T-cell (primary cell): ENCODE results near the gene MGARP. TPM values are rescaled to one million over a fixed set of nuclear protein-coding genes. Genes with fewer than 3 reads are reported as not detected.
"Not testable (repeated sequence)": the region's sequence is repeated elsewhere in the genome, so short reads cannot be mapped to it uniquely, and the experiment has no call there.

Source experiments
- ATAC-seq, 4 experiments: fragments of 200-7000 bp in 3 of 4; fragments of 150-1000 bp in 1 of 4; cut with Tn5 transposase; replicated peaks in 1 of 4; 1 replicate in 3 of 4; 2 replicates in 1 of 4; pipeline ENCODE4 v1.10.0; 2021; ENCODE audit warnings: moderate library complexity in 3 of 4, mild to moderate bottlenecking in 2 of 4, moderate number of reproducible peaks in 1 of 4
- CTCF ChIA-PET, 2 donors: fragments of 300-600 bp; sonication (Branson Sonifier 250); formaldehyde crosslinking; loops; one replicate each; lab custom pipeline; 2022; ENCODE audit warnings: antibody characterized with exemption in 2 of 2; lab: Charles Lee
- POLR2A ChIA-PET, 2 donors: fragments of 300-600 bp; sonication (Branson Sonifier 250); formaldehyde crosslinking; loops; one replicate each; lab custom pipeline; 2022; ENCODE audit warnings: antibody characterized with exemption in 2 of 2; lab: Charles Lee
- DNase-seq, 35 experiments: peaks; one replicate each; pipeline versions ENCODE4 v3.0.0 to v3.0.0-alpha.2; 2013 to 2023
- H3K27ac ChIP-seq: one replicate; pipeline ENCODE4 v1.5.1; 2013; ENCODE audit warnings: low read length
- H3K27me3 ChIP-seq, 2 experiments: replicated peaks in 1 of 2; 1 replicate in 1 of 2; 2 replicates in 1 of 2; pipeline versions ENCODE4 v1.6.1 to v1.7.0; 2013; ENCODE audit warnings: low read length in 1 of 2, mixed read lengths in 1 of 2; ENCODE audit not compliant: control insufficient read depth in 2 of 2, insufficient read depth in 2 of 2; ENCODE audit errors: extremely low read depth in 1 of 2
- H3K36me3 ChIP-seq, 2 donors: 1 replicate in 1 of 2; 2 replicates in 1 of 2; pipeline versions ENCODE4 v1.6.1 to v1.7.0; 2013; ENCODE audit warnings: low read length in 1 of 2; ENCODE audit not compliant: control insufficient read depth in 2 of 2, insufficient read depth in 1 of 2; ENCODE audit errors: extremely low read depth in 1 of 2
- H3K4me1 ChIP-seq, 2 experiments: 1 replicate in 1 of 2; 2 replicates in 1 of 2; pipeline versions ENCODE4 v1.6.1 to v1.7.0; 2013; ENCODE audit warnings: low read length in 2 of 2, mixed read lengths in 1 of 2; ENCODE audit not compliant: insufficient read depth in 2 of 2, control insufficient read depth in 1 of 2; ENCODE audit errors: extremely low read depth in 1 of 2
- H3K4me3 ChIP-seq, 2 donors: 1 replicate in 1 of 2; 2 replicates in 1 of 2; pipeline versions ENCODE4 v1.5.1 to v1.7.0; 2013; ENCODE audit warnings: mild to moderate bottlenecking in 2 of 2, low read length in 1 of 2, moderate library complexity in 1 of 2; ENCODE audit not compliant: control insufficient read depth in 1 of 2; ENCODE audit errors: extremely low read depth in 1 of 2
- H3K9me3 ChIP-seq: 2 replicates; pipeline ENCODE4 v1.7.0; 2013
- H3K27ac Mint-ChIP-seq, 2 donors: one replicate each; pipeline ENCODE4 v1.8.0; 2020 to 2021; ENCODE audit warnings: mild to moderate bottlenecking in 2 of 2, mixed read lengths in 2 of 2
- H3K27me3 Mint-ChIP-seq, 2 donors: one replicate each; pipeline ENCODE4 v1.8.0; 2021 to 2022; ENCODE audit warnings: mixed read lengths in 2 of 2
- H3K36me3 Mint-ChIP-seq: one replicate; pipeline ENCODE4 v1.8.0; 2021; ENCODE audit warnings: mixed read lengths
- H3K4me1 Mint-ChIP-seq, 3 donors: one replicate each; pipeline ENCODE4 v1.8.0; 2020 to 2022; ENCODE audit warnings: mixed read lengths in 3 of 3, mild to moderate bottlenecking in 1 of 3
- H3K4me3 Mint-ChIP-seq, 3 donors: one replicate each; pipeline ENCODE4 v1.8.0; 2020 to 2022; ENCODE audit warnings: mild to moderate bottlenecking in 3 of 3, mixed read lengths in 3 of 3, moderate library complexity in 3 of 3
- H3K9me3 Mint-ChIP-seq, 3 donors: one replicate each; pipeline ENCODE4 v1.8.0; 2020 to 2022; ENCODE audit warnings: mixed read lengths in 3 of 3
- WGBS: methylation state at CpG from one replicate; pipeline ENCODE4 v1.1.5; 2013; ENCODE audit warnings: missing lambda C conversion rate; ENCODE audit not compliant: insufficient coverage; 5-methylcytosine and 5-hydroxymethylcytosine counted together
- total RNA-seq, 35 experiments: library from RNA in 6 of 35; stranded (reverse) in 6 of 35; fragments of 120-200 nt in 1 of 35; gene quantifications; one replicate each; pipeline versions ENCODE4 v1.2.1 to v1.2.4 and lab custom pipeline; 2013 to 2026

MGARP gene
- total RNA-seq, 5 donors from 2014 or later (not counting 1 experiment from before 2014, with no cell fraction given), result 0.25 to 0.61 (median 0.39) TPM; not detected in 1

DNA sequence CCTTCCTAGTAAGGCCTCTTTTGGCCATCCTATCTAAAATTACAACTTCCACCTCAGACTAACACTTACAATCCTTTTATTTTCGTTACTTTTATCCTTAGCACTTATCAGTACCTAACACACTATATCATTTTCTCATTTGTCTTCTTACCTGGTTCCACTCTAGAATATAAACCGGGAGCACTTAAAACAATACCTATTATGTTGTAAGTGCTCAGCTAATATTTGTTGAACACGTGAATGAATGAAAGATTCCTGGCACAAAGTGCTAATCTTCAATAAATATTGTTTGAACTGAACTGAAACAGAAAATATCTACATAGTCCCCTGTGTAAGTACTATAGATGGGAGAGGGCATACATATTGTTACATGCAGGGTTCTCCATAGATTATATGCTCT, 14.4 kb downstream of the MGARP start:
- Histone ChIP-seq H3K9me3 (no peaks in the 10 kb centered on the region), H3K27me3 (no peaks in the 10 kb centered on the region), H3K27ac (no peak overlapping the region), H3K4me3 (no peak overlapping the region), H3K4me1 (peaks cover 0 to 6% of the 10 kb centered on the region in 2 experiments), H3K36me3 (no peaks in the 10 kb centered on the region)
- Mint-ChIP-seq H3K4me3 (no peak overlapping the region), H3K9me3 (no peaks in the 10 kb centered on the region), H3K27ac (peak overlapping the region in 1 of 2 donors; percentile 12), H3K36me3 (no peaks in the 10 kb centered on the region), H3K4me1 (peaks cover 10 to 17% (median 15%) of the 10 kb centered on the region in 3 donors), H3K27me3 (no peaks in the 10 kb centered on the region)
- ChIA-PET POLR2A (interaction anchor here (0.6 kb wide), 2 partner anchors 12 to 37 kb away, joined by 3 to 4 read pairs; partner anchors contain the start of gene NDUFC1 (in 1 of the 2)), CTCF (interaction anchor here (0.5 to 1.5 kb wide), 5 partner anchors 30 to 388 kb away, joined by 3 to 10 read pairs (median 7); partner anchors contain the start of gene NAA15 (in 1 of the 2))
- no CpG with 5 or more reads among the region's 3 CpGs for WGBS
- no peak for ATAC-seq
- no peak for DNase-seq

DNA sequence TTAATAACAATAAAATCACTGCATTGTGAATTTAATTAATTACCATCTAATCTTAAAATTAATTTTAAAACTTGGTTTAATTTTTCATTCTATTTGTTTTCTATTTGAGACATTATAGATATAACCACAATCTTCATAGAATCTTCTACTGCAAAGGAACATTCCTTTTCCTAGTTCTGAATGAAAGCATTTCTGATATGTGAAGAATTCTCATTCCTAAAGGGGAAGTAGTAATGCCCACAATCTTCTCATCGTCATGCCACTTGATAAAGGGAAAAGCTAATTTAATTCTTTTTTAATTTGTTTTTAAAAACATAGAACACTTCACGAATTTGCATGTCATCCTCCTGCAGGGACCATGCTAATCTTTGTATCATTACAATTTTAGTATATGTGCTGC, 23.7 kb downstream of the MGARP start:
- H3K27me3 Mint-ChIP-seq, result peaks cover 0 to 3% of the 10 kb centered on the region in 2 donors
- H3K27me3 ChIP-seq, result peaks cover 0 to 2% of the 10 kb centered on the region in 2 experiments
- no peaks in the 10 kb centered on the region for H3K9me3 ChIP-seq
- H3K4me3 ChIP-seq, result no peak overlapping the region
- no peak overlapping the region for H3K27ac ChIP-seq
- H3K4me1 ChIP-seq, result no peaks in the 10 kb centered on the region
- no peak overlapping the region for H3K4me3 Mint-ChIP-seq
- POLR2A ChIA-PET, result no interaction called here
- no peaks in the 10 kb centered on the region for H3K36me3 ChIP-seq
- no peak overlapping the region for H3K27ac Mint-ChIP-seq
- CTCF ChIA-PET, result interaction anchor here (0.5 to 0.7 kb wide), 2 partner anchors 12 to 142 kb away, joined by 3 to 9 read pairs; no protein-coding TSS in a partner anchor
- no peak for DNase-seq
- H3K36me3 Mint-ChIP-seq, result no peaks in the 10 kb centered on the region
- no peaks in the 10 kb centered on the region for H3K4me1 Mint-ChIP-seq
- ATAC-seq, result no peak
- H3K9me3 Mint-ChIP-seq, result no peaks in the 10 kb centered on the region
- WGBS, result no CpG with 5 or more reads among the region's 2 CpGs

DNA sequence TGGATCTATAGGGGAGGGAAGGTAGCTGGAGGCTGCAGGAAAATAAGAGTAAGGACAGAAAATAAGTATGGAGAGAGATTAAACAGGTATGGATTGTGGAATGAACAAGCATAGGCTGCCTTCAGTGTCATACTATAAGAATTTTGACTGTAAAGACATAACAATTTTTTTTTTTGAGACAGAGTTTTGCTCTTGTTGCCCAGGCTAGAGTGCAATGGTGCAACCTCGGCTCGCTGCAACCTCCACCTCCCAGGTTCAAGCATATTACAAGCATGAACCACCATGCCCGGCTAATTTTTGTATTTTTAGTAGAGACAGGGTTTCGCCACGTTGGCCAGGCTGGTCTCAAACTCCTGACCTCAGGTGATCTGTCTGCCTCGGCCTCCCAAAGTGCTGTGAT, 24.4 kb downstream of the MGARP start:
- WGBS, result no CpG with 5 or more reads among the region's 6 CpGs
- ATAC-seq, H3K27ac Mint-ChIP-seq, H3K27ac ChIP-seq, H3K9me3 ChIP-seq, H3K27me3 ChIP-seq, H3K9me3 Mint-ChIP-seq, CTCF ChIA-PET, H3K4me3 ChIP-seq, H3K4me3 Mint-ChIP-seq, H3K36me3 ChIP-seq, DNase-seq, H3K4me1 Mint-ChIP-seq, H3K36me3 Mint-ChIP-seq, H3K27me3 Mint-ChIP-seq, H3K4me1 ChIP-seq: not testable (repeated sequence)
- POLR2A ChIA-PET, result interaction anchor here in 1 of 2 donors (0.6 kb wide), 1 partner anchor 311 kb away, joined by 3 read pairs; no protein-coding TSS in a partner anchor

DNA sequence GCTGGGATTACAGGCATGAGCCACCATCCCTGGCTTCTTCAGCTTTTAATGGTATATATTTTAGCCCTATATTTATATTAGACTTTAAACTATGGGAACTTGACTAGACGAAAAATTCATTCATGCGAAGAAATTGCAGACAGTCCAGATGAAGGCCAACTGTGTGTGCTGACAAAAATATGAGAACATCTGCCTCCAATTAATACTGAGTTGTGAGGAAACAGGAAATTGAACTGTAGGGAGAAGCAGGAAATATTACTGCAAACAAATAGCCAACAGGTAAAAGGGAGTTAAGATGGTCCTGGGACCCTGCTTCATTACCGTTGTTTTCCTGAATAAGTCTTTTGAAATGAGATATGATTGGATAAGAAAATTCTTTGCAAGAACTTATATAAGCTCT, 26.3 kb downstream of the MGARP start:
- no peaks in the 10 kb centered on the region for H3K9me3 ChIP-seq
- Mint-ChIP-seq H3K4me3 (no peak overlapping the region), H3K36me3 (no peaks in the 10 kb centered on the region), H3K4me1 (no peaks in the 10 kb centered on the region), H3K9me3 (no peaks in the 10 kb centered on the region), H3K27me3 (no peaks in the 10 kb centered on the region), H3K27ac (no peak overlapping the region)
- WGBS, result no CpG with 5 or more reads among the region's 3 CpGs
- no peak overlapping the region for H3K4me3 ChIP-seq
- CTCF ChIA-PET, result interaction anchor here in 1 of 2 donors (0.6 kb wide), 1 partner anchor 92 kb away, joined by 4 read pairs; no protein-coding TSS in a partner anchor
- H3K27me3 ChIP-seq, result peaks cover 0 to 2% of the 10 kb centered on the region in 2 experiments
- H3K36me3 ChIP-seq, result no peaks in the 10 kb centered on the region
- ATAC-seq (no peak), DNase-seq (no peak)
- no peaks in the 10 kb centered on the region for H3K4me1 ChIP-seq
- POLR2A ChIA-PET, result interaction anchor here in 1 of 2 donors (0.6 to 0.7 kb wide), 2 partner anchors 12 to 44 kb away, joined by 3 to 4 read pairs; no protein-coding TSS in a partner anchor
- H3K27ac ChIP-seq, result no peak overlapping the region

DNA sequence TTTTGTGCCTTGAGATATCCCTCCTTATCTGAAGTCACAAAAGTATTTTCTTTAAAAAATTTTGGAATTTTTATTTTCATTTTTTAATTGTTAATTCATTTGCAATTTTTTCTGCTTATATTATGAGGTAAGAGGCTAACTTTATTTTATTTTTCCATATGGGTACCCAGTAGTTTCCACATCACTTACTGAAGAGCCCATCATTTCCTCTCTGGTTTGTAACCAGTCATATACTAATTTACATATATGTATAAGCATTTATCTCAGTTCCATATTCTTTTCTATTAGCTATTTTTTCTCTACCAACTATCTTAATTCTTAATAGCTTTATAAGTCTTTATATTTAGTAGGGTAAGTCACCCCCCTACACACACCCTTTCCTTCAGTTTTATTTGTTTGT, 27.0 kb downstream of the MGARP start:
- ATAC-seq, result no peak
- Mint-ChIP-seq H3K4me3 (no peak overlapping the region), H3K36me3 (no peaks in the 10 kb centered on the region), H3K27me3 (no peaks in the 10 kb centered on the region), H3K9me3 (no peaks in the 10 kb centered on the region), H3K27ac (no peak overlapping the region), H3K4me1 (no peaks in the 10 kb centered on the region)
- peaks cover 0 to 1% of the 10 kb centered on the region in 2 experiments for H3K27me3 ChIP-seq
- H3K27ac ChIP-seq, result no peak overlapping the region
- no peaks in the 10 kb centered on the region for H3K4me1 ChIP-seq
- no peak overlapping the region for H3K4me3 ChIP-seq
- ChIA-PET POLR2A (interaction anchor here in 1 of 2 donors (0.7 kb wide), 1 partner anchor 44 kb away, joined by 3 read pairs; no protein-coding TSS in a partner anchor), CTCF (interaction anchor here in 1 of 2 donors (0.5 kb wide), 1 partner anchor 228 kb away, joined by 6 read pairs; no protein-coding TSS in a partner anchor)
- no peaks in the 10 kb centered on the region for H3K36me3 ChIP-seq
- no peak for DNase-seq
- no peaks in the 10 kb centered on the region for H3K9me3 ChIP-seq

DNA sequence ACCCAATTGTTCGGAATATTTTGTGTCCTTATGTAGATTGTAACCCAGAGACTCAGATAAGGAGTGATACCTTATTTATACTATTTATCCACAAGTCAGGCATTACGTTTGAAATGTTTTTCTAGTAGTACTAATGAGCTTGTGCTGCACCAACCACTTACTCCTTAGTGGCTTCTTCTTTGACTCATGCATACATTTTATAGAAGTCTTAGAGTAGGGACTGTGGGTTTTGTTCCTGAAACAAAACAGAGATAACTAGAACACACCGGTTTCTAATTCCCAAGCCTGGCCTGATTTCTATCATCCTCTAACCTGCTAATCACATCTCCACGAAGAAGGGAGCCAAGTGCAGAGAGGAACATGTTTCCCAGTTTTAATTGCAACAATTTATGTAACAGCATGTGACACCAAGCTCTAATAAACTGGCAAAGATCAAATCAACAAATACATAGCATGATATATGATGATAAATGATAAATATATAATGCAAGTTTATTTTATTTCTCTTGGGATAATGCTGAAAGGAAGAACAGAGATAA, 32.3 kb downstream of the MGARP start:
- no peaks in the 10 kb centered on the region for H3K27me3 ChIP-seq
- H3K36me3 Mint-ChIP-seq, result no peaks in the 10 kb centered on the region
- DNase-seq, result no peak
- H3K4me3 ChIP-seq, result no peak overlapping the region
- ChIA-PET CTCF (no interaction called here), POLR2A (no interaction called here)
- H3K4me1 ChIP-seq, result no peaks in the 10 kb centered on the region
- no peak overlapping the region for H3K4me3 Mint-ChIP-seq
- no peaks in the 10 kb centered on the region for H3K9me3 ChIP-seq
- no peaks in the 10 kb centered on the region for H3K27me3 Mint-ChIP-seq
- no peak for ATAC-seq
- WGBS, result no CpG with 5 or more reads among the region's 4 CpGs
- no peak overlapping the region for H3K27ac Mint-ChIP-seq
- no peaks in the 10 kb centered on the region for H3K9me3 Mint-ChIP-seq
- H3K36me3 ChIP-seq, result no peaks in the 10 kb centered on the region
- no peaks in the 10 kb centered on the region for H3K4me1 Mint-ChIP-seq
- no peak overlapping the region for H3K27ac ChIP-seq
